Neural crest cell (in vitro differentiated cells): ENCODE data around the gene NDUFS6. TPM values are rescaled to one million over a fixed set of nuclear protein-coding genes. Genes with fewer than 3 reads are reported as not detected.

Experiments
- DNase-seq: peaks from one replicate; pipeline ENCODE4 v3.0.0; 2021; ENCODE audit warnings: low read depth, mixed read lengths, low spot score
- H3K27ac Mint-ChIP-seq: one replicate; pipeline ENCODE4 v1.8.0; 2021; ENCODE audit warnings: mild to moderate bottlenecking, mixed read lengths; ENCODE audit not compliant: unreplicated experiment
- H3K27me3 Mint-ChIP-seq: 2 replicates; pipeline ENCODE4 v1.8.0; 2021; ENCODE audit warnings: low read depth, mild to moderate bottlenecking, mixed read lengths
- H3K36me3 Mint-ChIP-seq: 2 replicates; pipeline ENCODE4 v1.8.0; 2021; ENCODE audit warnings: low read depth, mild to moderate bottlenecking, mixed read lengths
- H3K4me1 Mint-ChIP-seq: 2 replicates; pipeline ENCODE4 v1.8.0; 2021; ENCODE audit warnings: mixed read lengths
- H3K4me3 Mint-ChIP-seq: one replicate; pipeline ENCODE4 v1.8.0; 2021; ENCODE audit warnings: mild to moderate bottlenecking, mixed read lengths
- H3K9me3 Mint-ChIP-seq: 2 replicates; pipeline ENCODE4 v1.8.0; 2021; ENCODE audit warnings: mixed read lengths
- total RNA-seq: library from RNA; stranded (reverse); gene quantifications from 2 replicates; pipeline ENCODE4 v1.2.1, GENCODE V29; 2021
- TF ChIP-seq, protein P1 (sequence below): fragments of 200-600 bp; sonication (generic); conservative IDR thresholded peaks from 2 replicates; pipeline ENCODE4 v1.5.0; 2021; ENCODE audit warnings: antibody characterized with exemption, mild to moderate bottlenecking

Gene NDUFS6
- total RNA-seq, 1 donor from 2014 or later: 50.2 TPM

GRCh38 chr5:1791176-1791575 is 10.0 kb upstream of the NDUFS6 start:
- H3K36me3 Mint-ChIP-seq: peaks cover 3% of the 10 kb centered on the region

DNA sequence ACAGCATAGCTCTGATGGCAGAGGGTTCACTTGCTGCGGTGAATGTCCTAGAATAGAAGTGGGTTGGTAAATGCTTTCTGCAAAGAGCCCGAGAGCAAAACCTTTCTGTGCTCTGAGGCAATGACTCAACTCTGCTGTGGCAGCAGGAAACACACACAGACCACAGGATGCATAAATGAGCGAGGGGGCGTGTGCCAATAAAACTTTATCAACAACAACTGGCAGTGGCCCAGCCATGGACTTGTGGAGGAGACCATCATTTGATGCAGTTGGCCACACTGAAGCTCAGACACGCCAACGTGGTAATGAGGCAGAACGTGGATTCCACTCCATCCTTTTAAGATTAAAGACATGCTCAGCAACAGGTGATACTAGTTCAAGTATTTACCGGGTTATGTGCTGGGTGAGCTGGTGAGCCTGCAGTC is 8.4 kb upstream of the NDUFS6 start:
- H3K36me3 Mint-ChIP-seq: peaks cover 5% of the 10 kb centered on the region
- no peaks in the 10 kb centered on the region for H3K27me3 Mint-ChIP-seq
- TF ChIP-seq, protein P1, sequence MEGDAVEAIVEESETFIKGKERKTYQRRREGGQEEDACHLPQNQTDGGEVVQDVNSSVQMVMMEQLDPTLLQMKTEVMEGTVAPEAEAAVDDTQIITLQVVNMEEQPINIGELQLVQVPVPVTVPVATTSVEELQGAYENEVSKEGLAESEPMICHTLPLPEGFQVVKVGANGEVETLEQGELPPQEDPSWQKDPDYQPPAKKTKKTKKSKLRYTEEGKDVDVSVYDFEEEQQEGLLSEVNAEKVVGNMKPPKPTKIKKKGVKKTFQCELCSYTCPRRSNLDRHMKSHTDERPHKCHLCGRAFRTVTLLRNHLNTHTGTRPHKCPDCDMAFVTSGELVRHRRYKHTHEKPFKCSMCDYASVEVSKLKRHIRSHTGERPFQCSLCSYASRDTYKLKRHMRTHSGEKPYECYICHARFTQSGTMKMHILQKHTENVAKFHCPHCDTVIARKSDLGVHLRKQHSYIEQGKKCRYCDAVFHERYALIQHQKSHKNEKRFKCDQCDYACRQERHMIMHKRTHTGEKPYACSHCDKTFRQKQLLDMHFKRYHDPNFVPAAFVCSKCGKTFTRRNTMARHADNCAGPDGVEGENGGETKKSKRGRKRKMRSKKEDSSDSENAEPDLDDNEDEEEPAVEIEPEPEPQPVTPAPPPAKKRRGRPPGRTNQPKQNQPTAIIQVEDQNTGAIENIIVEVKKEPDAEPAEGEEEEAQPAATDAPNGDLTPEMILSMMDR: no peak
- H3K27ac Mint-ChIP-seq: no peak overlapping the region
- peaks cover 18% of the 10 kb centered on the region for H3K4me1 Mint-ChIP-seq
- H3K4me3 Mint-ChIP-seq: peak overlapping the region; percentile 42
- H3K9me3 Mint-ChIP-seq: no peaks in the 10 kb centered on the region
- DNase-seq: no peak

More at GRCh38 chr5:1791176-1791575, 10.0 kb upstream of the NDUFS6 start:
- no peak for DNase-seq
- TF ChIP-seq, protein P1: no peak
- Mint-ChIP-seq H3K4me1 (peaks cover 18% of the 10 kb centered on the region), H3K4me3 (no peak overlapping the region), H3K27ac (no peak overlapping the region), H3K27me3 (no peaks in the 10 kb centered on the region), H3K9me3 (no peaks in the 10 kb centered on the region)

- Mint-ChIP-seq H3K4me1 (peaks cover 19% of the 10 kb centered on the region), H3K4me3 (peak overlapping the region; percentile 42), H3K27me3 (no peaks in the 10 kb centered on the region), H3K27ac (peak overlapping the region; percentile 35), H3K36me3 (peaks cover 7% of the 10 kb centered on the region), H3K9me3 (no peaks in the 10 kb centered on the region)
- TF ChIP-seq, protein P1: no peak
- DNase-seq: no peak
Observed at GRCh38 chr5:1793301-1793740, 7.9 kb upstream of the NDUFS6 start.

GRCh38 chr5:1793966-1794900 is 7.0 kb upstream of the NDUFS6 start:
- TF ChIP-seq, protein P1: no peak
- Mint-ChIP-seq H3K9me3 (no peaks in the 10 kb centered on the region), H3K36me3 (peaks cover 10% of the 10 kb centered on the region), H3K27ac (no peak overlapping the region), H3K4me1 (peaks cover 22% of the 10 kb centered on the region), H3K4me3 (no peak overlapping the region), H3K27me3 (no peaks in the 10 kb centered on the region)
- DNase-seq: no peak

GRCh38 chr5:1794901-1795290 is 6.3 kb upstream of the NDUFS6 start:
- Mint-ChIP-seq H3K27ac (no peak overlapping the region), H3K36me3 (peaks cover 10% of the 10 kb centered on the region), H3K4me3 (peak overlapping the region; percentile 36), H3K4me1 (peaks cover 19% of the 10 kb centered on the region), H3K9me3 (no peaks in the 10 kb centered on the region), H3K27me3 (no peaks in the 10 kb centered on the region)
- TF ChIP-seq, protein P1: no peak
- no peak for DNase-seq
